Hepatocyte (in vitro differentiated cells): Measurements from ENCODE around the gene SHANK3.

Experiments used
- CTCF ChIP-seq: fragments of 200-600 bp; sonication (generic); IDR thresholded peaks from 2 replicates; pipeline ENCODE4 v1.5.1; 2016; ENCODE audit warnings: antibody characterized with exemption, mild to moderate bottlenecking; ENCODE audit not compliant: poor library complexity
- EZH2 ChIP-seq: fragments of 200-600 bp; sonication (generic); IDR thresholded peaks from 2 replicates; pipeline ENCODE4 v1.6.1; 2016; ENCODE audit warnings: antibody characterized with exemption, mild to moderate bottlenecking, borderline replicate concordance
- EZH2phosphoT487 ChIP-seq: fragments of 200-600 bp; sonication (generic); IDR thresholded peaks from one replicate; pipeline ENCODE4 v1.6.1; 2018; ENCODE audit warnings: antibody characterized with exemption, mild to moderate bottlenecking, low read depth, moderate library complexity; ENCODE audit not compliant: unreplicated experiment, severe bottlenecking

GRCh38 chr22:50701076-50701419, 28.4 kb downstream of the SHANK3 start:
- TF ChIP-seq CTCF (no peak), EZH2phosphoT487 (no peak), EZH2 (no peak)
